ENCODE data around the gene DAB1. TPM values are rescaled to one million over a fixed set of nuclear protein-coding genes. Genes with fewer than 3 reads are reported as not detected.

DAB1 gene
- total RNA-seq, 1 donor from 2014 or later, result 19.1 TPM

- TF ChIP-seq CTCF (IDR thresholded peaks at IDR 0.05; ENCODE audit: unreplicated experiment), result no peak
- H3K4me3 Mint-ChIP-seq (ENCODE audit: unreplicated experiment), result no peak overlapping the region
- H3K36me3 Mint-ChIP-seq (ENCODE audit: low read depth, unreplicated experiment), result peaks cover 10% of the 10 kb centered on the region
- H3K27me3 Mint-ChIP-seq (ENCODE audit: unreplicated experiment), result no peaks in the 10 kb centered on the region
- peaks cover 4% of the 10 kb centered on the region for H3K4me1 Mint-ChIP-seq (ENCODE audit: unreplicated experiment)
- no peak for DNase-seq (ENCODE audit: low spot score)
- no peak overlapping the region for H3K27ac Mint-ChIP-seq (ENCODE audit: unreplicated experiment)
- peaks cover 6% of the 10 kb centered on the region for H3K9me3 Mint-ChIP-seq (ENCODE audit: unreplicated experiment)
Observed at GRCh38 chr1:57369889-57370288, 54.0 kb downstream of the DAB1 start.

GRCh38 chr1:57367945-57368344, 55.9 kb downstream of the DAB1 start:
- Mint-ChIP-seq H3K36me3 (ENCODE audit: low read depth, unreplicated experiment) (peaks cover 10% of the 10 kb centered on the region), H3K27me3 (ENCODE audit: unreplicated experiment) (no peaks in the 10 kb centered on the region), H3K4me3 (ENCODE audit: unreplicated experiment) (no peak overlapping the region), H3K9me3 (ENCODE audit: unreplicated experiment) (peaks cover 6% of the 10 kb centered on the region), H3K27ac (ENCODE audit: unreplicated experiment) (no peak overlapping the region), H3K4me1 (ENCODE audit: unreplicated experiment) (peaks cover 4% of the 10 kb centered on the region)
- DNase-seq (ENCODE audit: low spot score), result no peak
- TF ChIP-seq CTCF (IDR thresholded peaks at IDR 0.05; ENCODE audit: unreplicated experiment), result no peak

- Mint-ChIP-seq H3K36me3 (ENCODE audit: low read depth, unreplicated experiment) (peaks cover 6% of the 10 kb centered on the region), H3K9me3 (ENCODE audit: unreplicated experiment) (peaks cover 2% of the 10 kb centered on the region), H3K4me1 (ENCODE audit: unreplicated experiment) (no peaks in the 10 kb centered on the region), H3K4me3 (ENCODE audit: unreplicated experiment) (no peak overlapping the region), H3K27me3 (ENCODE audit: unreplicated experiment) (no peaks in the 10 kb centered on the region), H3K27ac (ENCODE audit: unreplicated experiment) (no peak overlapping the region)
- no peak for TF ChIP-seq CTCF (IDR thresholded peaks at IDR 0.05; ENCODE audit: unreplicated experiment)
- no peak for DNase-seq (ENCODE audit: low spot score)
Observed at GRCh38 chr1:57363643-57364042, 60.2 kb downstream of the DAB1 start.

GRCh38 chr1:57363165-57363564, 60.7 kb downstream of the DAB1 start:
- no peak for TF ChIP-seq CTCF (IDR thresholded peaks at IDR 0.05; ENCODE audit: unreplicated experiment)
- H3K36me3 Mint-ChIP-seq (ENCODE audit: low read depth, unreplicated experiment), result peaks cover 4% of the 10 kb centered on the region
- H3K27me3 Mint-ChIP-seq (ENCODE audit: unreplicated experiment), result no peaks in the 10 kb centered on the region
- no peak overlapping the region for H3K27ac Mint-ChIP-seq (ENCODE audit: unreplicated experiment)
- H3K4me1 Mint-ChIP-seq (ENCODE audit: unreplicated experiment), result no peaks in the 10 kb centered on the region
- H3K4me3 Mint-ChIP-seq (ENCODE audit: unreplicated experiment), result no peak overlapping the region
- DNase-seq (ENCODE audit: low spot score), result no peak
- H3K9me3 Mint-ChIP-seq (ENCODE audit: unreplicated experiment), result no peaks in the 10 kb centered on the region

- peaks cover 4% of the 10 kb centered on the region for H3K36me3 Mint-ChIP-seq (ENCODE audit: low read depth, unreplicated experiment)
- no peaks in the 10 kb centered on the region for H3K27me3 Mint-ChIP-seq (ENCODE audit: unreplicated experiment)
- H3K4me1 Mint-ChIP-seq (ENCODE audit: unreplicated experiment), result peaks cover 4% of the 10 kb centered on the region
- no peaks in the 10 kb centered on the region for H3K9me3 Mint-ChIP-seq (ENCODE audit: unreplicated experiment)
- no peak for DNase-seq (ENCODE audit: low spot score)
- H3K4me3 Mint-ChIP-seq (ENCODE audit: unreplicated experiment), result no peak overlapping the region
- no peak for TF ChIP-seq CTCF (IDR thresholded peaks at IDR 0.05; ENCODE audit: unreplicated experiment)
- H3K27ac Mint-ChIP-seq (ENCODE audit: unreplicated experiment), result no peak overlapping the region
Observed at GRCh38 chr1:57362480-57362879, 61.4 kb downstream of the DAB1 start.

Measured in endothelial cell (in vitro differentiated cells).